Spleen (tissue), 11 donors: ENCODE results near the gene RAB14. TPM values are rescaled to one million over a fixed set of nuclear protein-coding genes. Genes with fewer than 3 reads are reported as not detected.

Experiments used
- DNase-seq: peaks from one replicate; pipeline ENCODE4 v3.0.0-alpha.2; 2020
- H3K27ac ChIP-seq, 8 donors: fragments of 200-600 bp; sonication (generic) in 7 of 8; 1 replicate in 4 of 8; 2 replicates in 4 of 8; pipeline versions ENCODE4 v1.5.0 to v1.8.0; 2016 to 2021; ENCODE audit warnings: inconsistent platforms in 4 of 8, mild to moderate bottlenecking in 4 of 8, moderate library complexity in 1 of 8
- H3K27me3 ChIP-seq, 7 donors: fragments of 200-600 bp; sonication (generic) in 6 of 7; replicated peaks in 1 of 7; 1 replicate in 4 of 7; 2 replicates in 3 of 7; pipeline versions ENCODE4 v1.5.0 to v1.8.0; 2016 to 2021; ENCODE audit warnings: inconsistent platforms in 3 of 7, mild to moderate bottlenecking in 1 of 7
- H3K36me3 ChIP-seq, 6 donors: fragments of 200-600 bp; sonication (generic) in 5 of 6; 1 replicate in 4 of 6; 2 replicates in 2 of 6; pipeline versions ENCODE4 v1.5.0 to v1.8.0; 2016 to 2021; ENCODE audit warnings: inconsistent platforms in 2 of 6
- H3K4me1 ChIP-seq, 6 donors: fragments of 200-600 bp; sonication (generic) in 5 of 6; 1 replicate in 3 of 6; 2 replicates in 3 of 6; pipeline versions ENCODE4 v1.5.0 to v1.8.0; 2016 to 2021; ENCODE audit warnings: inconsistent platforms in 3 of 6
- H3K4me3 ChIP-seq, 8 donors: fragments of 200-600 bp; sonication (generic) in 7 of 8; 1 replicate in 4 of 8; 2 replicates in 4 of 8; pipeline versions ENCODE4 v1.5.0 to v1.8.0; 2016 to 2021; ENCODE audit warnings: inconsistent platforms in 4 of 8, mild to moderate bottlenecking in 4 of 8, moderate library complexity in 2 of 8
- H3K9me3 ChIP-seq, 8 donors: fragments of 200-600 bp; sonication (generic) in 7 of 8; 1 replicate in 4 of 8; 2 replicates in 4 of 8; pipeline versions ENCODE4 v1.5.0 to v1.8.0; 2016 to 2021; ENCODE audit warnings: inconsistent platforms in 4 of 8
- CTCF ChIP-seq, 11 experiments: fragments of 200-600 bp in 7 of 11; fragments of 450-650 bp in 4 of 11; sonication (generic) in 4 of 11; IDR thresholded peaks in 8 of 11; conservative IDR thresholded peaks in 3 of 11; 1 replicate in 7 of 11; 2 replicates in 4 of 11; pipeline versions ENCODE4 v1.4.0 to v1.8.0; 2016 to 2021; ENCODE audit warnings: antibody characterized with exemption in 11 of 11, inconsistent platforms in 4 of 11, mild to moderate bottlenecking in 1 of 11
- POLR2A ChIP-seq, 3 donors: fragments of 450-650 bp; IDR thresholded peaks; one replicate each; pipeline ENCODE4 v1.5.1; 2017; ENCODE audit warnings: antibody characterized with exemption in 3 of 3, mild to moderate bottlenecking in 1 of 3
- POLR2AphosphoS5 ChIP-seq, 3 donors: sonication (generic); formaldehyde crosslinking; IDR thresholded peaks; one replicate each; pipeline ENCODE4 v1.5.1; 2017; ENCODE audit warnings: antibody characterized with exemption in 3 of 3
- WGBS, 5 donors: extraction: QIAGEN DNeasy Blood & Tissue Kit in 3 of 5; methylation state at CpG; one replicate each; pipeline versions ENCODE4 v1.1.5 to v1.1.7; 2013 to 2018; 5-methylcytosine and 5-hydroxymethylcytosine counted together
- intact Hi-C: fragments of 100-400 bp; cut with DNase I; formaldehyde crosslinking; loops from one replicate; pipeline ENCODE4 v1.15.0; 2023; ENCODE audit warnings: low total_unique reads
- polyA plus RNA-seq, 3 donors: library from polyadenylated mRNA; stranded (reverse); fragments of 200-250 nt; gene quantifications; one replicate each; pipeline ENCODE4 v1.2.1, GENCODE V29; 2013
- total RNA-seq, 7 donors: library from RNA; depleted of rRNA in 3 of 7; stranded (reverse); fragments of >200 nt in 3 of 7; fragmentation: NEBNext Ultra II Directional in 4 of 7; extraction: Animal tissue kit (Norgen Biotek cat#: 25700) in 4 of 7; gene quantifications; one replicate each; pipeline versions ENCODE4 v1.1.0 to v1.2.1, GENCODE V29; 2016 to 2021
- donor health status: healthy with polysubstance abuse.
- donor health status: DM: no; HTN: no; CAD: no; lungs with moderate emphysema.
- donor health status: DM: no; HTN: no; CAD: no.
- donor health status: Bipolar disorder and iron deficiency.
- donor health status: healthy.
- donor health status: DM: no; HTN: no; CAD: no.
- donor health status: DM: yes; HTN: yes; CAD: no.

RAB14 gene
- total and polyA plus RNA-seq, 10 donors, result 20.4 to 75.2 (median 49.6) TPM

GRCh38 chr9:121242959-121243346 lies 41.3 kb upstream of the RAB14 start:
- H3K27me3 ChIP-seq, result no peaks in the 10 kb centered on the region
- 93 to 95% (median 94%) methylated on average over 4 of the region's 4 CpGs for WGBS, 5 donors
- no peak overlapping the region for H3K4me3 ChIP-seq
- no peaks in the 10 kb centered on the region for H3K4me1 ChIP-seq
- TF ChIP-seq POLR2A (IDR thresholded peaks at IDR 0.05) (no peak), CTCF (IDR thresholded peaks at IDR 0.05 in 8 of 11, conservative IDR thresholded peaks at IDR 0.05 in 3 of 11) (no peak), POLR2AphosphoS5 (IDR thresholded peaks at IDR 0.05) (no peak)
- intact Hi-C loops, result no loop called here
- no peak overlapping the region for H3K27ac ChIP-seq
- peaks cover 0 to 17% (median 13%) of the 10 kb centered on the region in 8 donors for H3K9me3 ChIP-seq
- no peak for DNase-seq
- H3K36me3 ChIP-seq, result peaks cover 0 to 29% (median 0%) of the 10 kb centered on the region in 6 donors

GRCh38 chr9:121242219-121242958 lies 40.7 kb upstream of the RAB14 start:
- H3K27ac ChIP-seq, result no peak overlapping the region
- TF ChIP-seq POLR2A (IDR thresholded peaks at IDR 0.05) (no peak), POLR2AphosphoS5 (IDR thresholded peaks at IDR 0.05) (no peak)
- H3K4me1 ChIP-seq, result no peaks in the 10 kb centered on the region
- H3K36me3 ChIP-seq, result peaks cover 0 to 29% (median 0%) of the 10 kb centered on the region in 6 donors
- DNase-seq, result no peak
- H3K4me3 ChIP-seq, result no peak overlapping the region
- 63 to 91% (median 76%) methylated on average over 5 of the region's 5 CpGs for WGBS, 5 donors
- H3K27me3 ChIP-seq, result no peaks in the 10 kb centered on the region
- intact Hi-C loops, result no loop called here
- H3K9me3 ChIP-seq, result peaks cover 0 to 17% (median 13%) of the 10 kb centered on the region in 8 donors

DNA sequence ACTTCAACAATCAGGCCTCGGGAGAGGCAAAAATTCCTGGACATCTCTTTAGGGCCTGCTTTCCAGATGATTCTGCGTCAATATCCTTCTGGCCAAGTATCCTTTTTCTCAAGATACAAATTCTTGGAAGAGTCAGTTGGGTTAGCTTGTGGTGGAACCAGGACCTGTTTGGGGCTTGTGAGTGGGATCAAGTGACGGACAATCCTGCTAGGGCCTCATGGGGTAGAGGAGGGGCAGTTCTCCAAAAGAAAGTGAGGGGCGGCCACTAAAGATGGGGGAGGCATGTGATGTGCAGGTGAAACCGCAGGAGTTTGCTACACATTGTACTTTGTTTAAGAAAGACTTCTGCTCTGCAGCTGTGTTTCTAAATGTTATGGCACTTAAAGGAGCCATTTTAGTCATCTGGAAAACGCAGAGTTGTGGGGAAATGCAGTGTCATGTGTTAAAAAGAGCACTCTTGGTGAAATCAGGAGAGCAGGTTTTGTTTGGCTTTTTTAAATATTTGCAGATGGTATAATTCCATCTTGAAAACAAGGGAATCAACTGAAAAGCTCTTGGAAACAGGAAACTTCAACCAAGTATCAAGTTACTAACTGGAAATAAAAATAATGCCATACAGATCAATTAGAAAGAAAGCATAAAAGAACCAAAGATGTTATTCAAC lies 38.9 kb upstream of the RAB14 start:
- peaks cover 0 to 17% (median 13%) of the 10 kb centered on the region in 8 donors for H3K9me3 ChIP-seq
- TF ChIP-seq POLR2AphosphoS5 (IDR thresholded peaks at IDR 0.05) (no peak), POLR2A (IDR thresholded peaks at IDR 0.05) (no peak), CTCF (IDR thresholded peaks at IDR 0.05 in 8 of 11, conservative IDR thresholded peaks at IDR 0.05 in 3 of 11) (no peak)
- no peak overlapping the region for H3K27ac ChIP-seq
- intact Hi-C loops, result no loop called here
- WGBS, 5 donors, result 87 to 94% (median 90%) methylated on average over 6 of the region's 6 CpGs
- DNase-seq, result no peak
- H3K27me3 ChIP-seq, result no peaks in the 10 kb centered on the region
- H3K4me3 ChIP-seq, result no peak overlapping the region
- no peaks in the 10 kb centered on the region for H3K4me1 ChIP-seq
- peaks cover 0 to 42% (median 0%) of the 10 kb centered on the region in 6 donors for H3K36me3 ChIP-seq

GRCh38 chr9:121239851-121240250 lies 38.2 kb upstream of the RAB14 start:
- peaks cover 0 to 50% (median 0%) of the 10 kb centered on the region in 6 donors for H3K36me3 ChIP-seq
- H3K9me3 ChIP-seq, result peaks cover 0 to 17% (median 13%) of the 10 kb centered on the region in 8 donors
- H3K4me3 ChIP-seq, result no peak overlapping the region
- no peak for TF ChIP-seq POLR2AphosphoS5 (IDR thresholded peaks at IDR 0.05)
- TF ChIP-seq POLR2A (IDR thresholded peaks at IDR 0.05), result no peak
- no peak for TF ChIP-seq CTCF (IDR thresholded peaks at IDR 0.05 in 8 of 11, conservative IDR thresholded peaks at IDR 0.05 in 3 of 11)
- H3K27me3 ChIP-seq, result no peaks in the 10 kb centered on the region
- 94 to 98% (median 96%) methylated on average over 5 of the region's 5 CpGs for WGBS, 5 donors
- DNase-seq, result no peak
- intact Hi-C loops, result loop anchor here (10.0 kb wide), 1 partner anchor 165 kb away; no protein-coding TSS in a partner anchor
- H3K4me1 ChIP-seq, result peaks cover 0 to under 1% (median 0%) of the 10 kb centered on the region in 6 donors
- H3K27ac ChIP-seq, result no peak overlapping the region
